Mucosa of stomach (tissue), 1 donor: ENCODE results near the gene IRGC.
A peak's percentile ranks its signal among the peaks of the same experiment; 100 is the strongest.

Source experiments
- H3K27me3 ChIP-seq: one replicate; pipeline ENCODE4 v1.7.0; 2013; ENCODE audit warnings: mild to moderate bottlenecking, low read length; ENCODE audit not compliant: control insufficient read depth, insufficient read depth
- H3K36me3 ChIP-seq: one replicate; pipeline ENCODE4 v1.7.0; 2013; ENCODE audit warnings: low read length; ENCODE audit not compliant: control insufficient read depth, insufficient read depth
- H3K4me1 ChIP-seq: one replicate; pipeline ENCODE4 v1.7.0; 2013; ENCODE audit warnings: mild to moderate bottlenecking, low read length; ENCODE audit not compliant: control insufficient read depth, insufficient read depth
- H3K4me3 ChIP-seq: one replicate; pipeline ENCODE4 v1.7.0; 2013; ENCODE audit warnings: low read length
- H3K9ac ChIP-seq: one replicate; pipeline ENCODE4 v1.7.0; 2013; ENCODE audit warnings: mild to moderate bottlenecking, low read length, moderate library complexity
- H3K9me3 ChIP-seq: one replicate; pipeline ENCODE4 v1.7.0; 2013; ENCODE audit warnings: mild to moderate bottlenecking, low read length, moderate library complexity; ENCODE audit not compliant: control insufficient read depth
- donor health status: Pancreatic carcinoma.

IRGC gene

DNA sequence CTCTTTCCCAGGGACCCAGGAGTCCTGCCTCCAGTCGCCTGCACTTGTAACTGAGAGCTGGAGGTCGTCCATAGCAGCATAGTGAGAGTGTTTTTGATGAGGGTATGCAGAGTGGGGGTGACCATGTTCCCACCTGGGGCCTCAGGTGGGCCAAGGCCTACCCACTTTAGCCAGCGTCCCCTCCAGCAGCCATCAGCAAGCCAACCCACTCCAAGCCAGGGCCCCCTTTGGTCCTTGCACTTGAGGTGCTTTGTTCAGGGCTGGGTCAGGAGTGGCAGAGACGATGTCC, 50.8 kb downstream of the IRGC start:
- Histone ChIP-seq H3K36me3 (peaks cover 39% of the 10 kb centered on the region), H3K27me3 (no peaks in the 10 kb centered on the region), H3K9me3 (no peaks in the 10 kb centered on the region), H3K4me1 (peaks cover 41% of the 10 kb centered on the region), H3K9ac (peak overlapping the region; percentile 2), H3K4me3 (no peak overlapping the region)

DNA sequence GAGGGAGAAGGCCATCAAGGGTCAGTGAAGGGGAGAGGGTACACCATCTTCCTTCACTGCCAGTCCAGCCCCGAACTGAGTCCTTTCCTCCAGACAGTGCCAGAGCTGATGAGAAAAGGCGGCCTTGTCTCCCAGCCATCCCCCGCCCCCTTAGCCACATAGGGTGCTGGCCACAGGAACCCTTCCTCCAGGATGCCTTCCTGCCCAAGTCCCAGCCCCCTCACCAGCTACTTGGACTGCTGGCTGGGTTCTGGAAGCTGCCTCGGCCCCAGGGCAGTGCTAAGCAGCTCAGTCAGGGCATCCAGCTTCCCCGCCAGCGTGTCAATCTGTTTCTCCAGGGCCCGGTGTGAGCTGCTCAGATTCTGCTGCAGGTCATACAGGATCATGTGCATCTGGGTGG, 51.4 kb downstream of the IRGC start:
- Histone ChIP-seq H3K4me3 (no peak overlapping the region), H3K9me3 (no peaks in the 10 kb centered on the region), H3K36me3 (peaks cover 39% of the 10 kb centered on the region), H3K9ac (no peak overlapping the region), H3K27me3 (no peaks in the 10 kb centered on the region), H3K4me1 (peaks cover 41% of the 10 kb centered on the region)

DNA sequence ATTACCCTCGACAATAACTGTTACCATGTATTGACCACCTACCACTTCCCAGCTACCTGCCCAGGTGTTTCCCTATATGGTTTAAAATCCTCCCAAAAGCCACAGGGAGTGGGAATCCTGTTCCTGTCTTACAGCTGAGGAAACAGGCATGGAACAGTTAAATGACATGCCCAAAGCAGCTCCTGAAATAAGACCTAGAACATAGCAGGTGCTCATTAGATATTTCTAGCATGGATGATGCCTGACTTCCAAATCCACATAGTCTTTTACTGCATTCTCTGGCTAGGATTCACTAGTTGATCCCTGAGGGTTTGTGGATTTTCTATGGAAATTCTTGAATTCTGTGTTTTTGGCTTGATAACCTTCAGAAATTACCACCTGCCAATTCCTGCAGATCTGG, 51.9 kb downstream of the IRGC start:
- Histone ChIP-seq H3K9me3 (no peaks in the 10 kb centered on the region), H3K36me3 (peaks cover 39% of the 10 kb centered on the region), H3K27me3 (no peaks in the 10 kb centered on the region), H3K4me3 (no peak overlapping the region), H3K4me1 (peaks cover 41% of the 10 kb centered on the region), H3K9ac (no peak overlapping the region)

DNA sequence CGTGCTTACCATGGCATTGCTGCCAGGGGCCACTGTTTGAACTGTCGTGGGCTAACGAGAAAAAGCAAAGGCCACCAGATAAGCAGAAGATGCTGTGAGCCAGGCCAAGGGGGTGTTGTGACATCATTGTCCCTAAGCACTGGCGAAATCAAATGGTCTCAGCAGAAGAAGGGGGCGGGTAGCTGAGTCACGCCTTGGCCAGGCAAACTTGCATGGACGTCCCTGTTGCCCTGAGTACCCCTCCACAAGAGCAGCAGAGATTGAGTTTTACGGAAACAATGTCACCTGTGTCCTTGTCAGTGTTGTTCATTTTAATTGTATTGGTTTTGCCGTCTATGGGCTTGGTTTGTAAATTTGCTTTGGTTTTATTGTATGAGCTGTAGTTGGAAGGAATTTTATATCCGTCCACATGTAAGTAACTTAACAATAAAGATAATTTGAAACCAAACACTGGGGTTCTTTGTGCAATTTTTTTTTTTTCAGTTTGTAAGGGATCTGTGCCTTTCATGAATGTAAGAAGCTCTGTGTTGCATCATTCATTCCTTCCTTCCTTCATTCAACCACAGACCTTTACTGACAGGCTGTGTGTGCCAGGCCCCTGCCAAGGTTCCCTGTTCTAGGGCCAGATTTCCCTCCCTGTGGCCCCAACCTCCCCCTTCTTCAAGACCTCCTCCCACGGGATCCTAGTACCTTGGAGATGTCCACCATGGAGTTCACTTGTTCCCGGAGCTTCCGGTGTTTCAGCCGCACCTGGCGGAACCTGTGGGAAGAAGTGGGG, 52.6 kb downstream of the IRGC start:
- Histone ChIP-seq H3K9me3 (no peaks in the 10 kb centered on the region), H3K36me3 (peaks cover 39% of the 10 kb centered on the region), H3K9ac (no peak overlapping the region), H3K27me3 (no peaks in the 10 kb centered on the region), H3K4me3 (no peak overlapping the region), H3K4me1 (peaks cover 45% of the 10 kb centered on the region)

DNA sequence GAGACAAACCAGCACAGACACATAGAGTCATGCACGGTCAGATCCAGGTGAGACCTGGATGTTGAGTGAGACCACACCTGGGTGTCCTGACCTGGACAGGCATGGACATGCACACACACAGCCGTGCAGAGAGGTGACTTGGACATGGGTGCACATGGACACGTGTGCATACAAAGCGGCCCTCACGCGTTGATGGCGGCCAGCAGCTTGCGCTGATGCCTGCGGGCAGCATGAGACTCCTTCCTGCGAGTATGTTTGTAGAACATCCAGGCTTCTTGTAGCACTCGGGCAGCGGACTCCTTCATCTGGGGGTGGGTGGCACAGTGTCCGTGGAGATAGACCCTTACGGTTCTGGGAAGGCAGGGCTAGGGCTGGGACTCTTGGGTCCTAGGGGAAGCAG, 53.4 kb downstream of the IRGC start:
- H3K4me3 ChIP-seq = no peak overlapping the region
- H3K9me3 ChIP-seq = no peaks in the 10 kb centered on the region
- no peak overlapping the region for H3K9ac ChIP-seq
- H3K27me3 ChIP-seq = no peaks in the 10 kb centered on the region
- peaks cover 53% of the 10 kb centered on the region for H3K4me1 ChIP-seq
- peaks cover 39% of the 10 kb centered on the region for H3K36me3 ChIP-seq
